Keratinocyte (primary cell): ENCODE results near the gene SMG7.

ENCODE experiments used
- EZH2 ChIP-seq: IDR thresholded peaks from one replicate; pipeline ENCODE4 v1.6.1; 2012; ENCODE audit warnings: inconsistent platforms, mild to moderate bottlenecking, low read length, moderate library complexity
- TF ChIP-seq, protein P1 (sequence below), 3 experiments: IDR thresholded peaks in 1 of 3; conservative IDR thresholded peaks in 1 of 3; optimal IDR thresholded peaks in 1 of 3; 2 replicates in 2 of 3; 3 replicates in 1 of 3; pipeline versions ENCODE3 to v1.5.1; 2011; ENCODE audit warnings: low read length in 3 of 3, mild to moderate bottlenecking in 3 of 3, moderate library complexity in 2 of 3, control low read depth in 1 of 3, inconsistent platforms in 1 of 3; ENCODE audit not compliant: insufficient read depth in 2 of 3; ENCODE audit errors: extremely low read depth in 1 of 3

DNA sequence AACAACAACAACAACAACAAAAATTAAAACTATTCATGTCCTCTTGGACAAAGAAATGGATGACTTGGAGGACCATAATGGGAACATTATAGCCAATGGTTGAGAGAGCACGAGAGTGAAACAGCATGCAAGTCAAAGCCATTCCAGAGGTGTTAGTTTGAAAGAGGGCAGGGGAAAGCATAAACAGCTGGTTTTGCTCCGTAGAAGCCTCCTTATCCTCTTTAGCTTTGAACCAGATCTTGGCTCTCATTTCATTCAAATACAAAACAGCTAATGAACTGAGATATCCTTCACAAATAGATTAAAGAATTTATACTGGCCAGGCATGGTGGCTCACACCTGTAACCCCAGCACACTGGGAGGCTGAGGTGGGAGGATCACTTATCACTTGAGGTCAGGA is 8.7 kb upstream of the SMG7 start:
- TF ChIP-seq, protein P1, sequence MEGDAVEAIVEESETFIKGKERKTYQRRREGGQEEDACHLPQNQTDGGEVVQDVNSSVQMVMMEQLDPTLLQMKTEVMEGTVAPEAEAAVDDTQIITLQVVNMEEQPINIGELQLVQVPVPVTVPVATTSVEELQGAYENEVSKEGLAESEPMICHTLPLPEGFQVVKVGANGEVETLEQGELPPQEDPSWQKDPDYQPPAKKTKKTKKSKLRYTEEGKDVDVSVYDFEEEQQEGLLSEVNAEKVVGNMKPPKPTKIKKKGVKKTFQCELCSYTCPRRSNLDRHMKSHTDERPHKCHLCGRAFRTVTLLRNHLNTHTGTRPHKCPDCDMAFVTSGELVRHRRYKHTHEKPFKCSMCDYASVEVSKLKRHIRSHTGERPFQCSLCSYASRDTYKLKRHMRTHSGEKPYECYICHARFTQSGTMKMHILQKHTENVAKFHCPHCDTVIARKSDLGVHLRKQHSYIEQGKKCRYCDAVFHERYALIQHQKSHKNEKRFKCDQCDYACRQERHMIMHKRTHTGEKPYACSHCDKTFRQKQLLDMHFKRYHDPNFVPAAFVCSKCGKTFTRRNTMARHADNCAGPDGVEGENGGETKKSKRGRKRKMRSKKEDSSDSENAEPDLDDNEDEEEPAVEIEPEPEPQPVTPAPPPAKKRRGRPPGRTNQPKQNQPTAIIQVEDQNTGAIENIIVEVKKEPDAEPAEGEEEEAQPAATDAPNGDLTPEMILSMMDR (optimal IDR thresholded peaks at IDR 0.05 in 1 of 3, IDR thresholded peaks at IDR 0.05 in 1 of 3, conservative IDR thresholded peaks at IDR 0.05 in 1 of 3; ENCODE audit: extremely low read depth in 1 of 3, insufficient read depth in 2 of 3, low read length in 3 of 3) = no peak
- TF ChIP-seq EZH2 = no peak
